Left ventricle myocardium superior (tissue), 1 donor: ENCODE results near the gene RSKR. TPM values are rescaled to one million over a fixed set of nuclear protein-coding genes. Genes with fewer than 3 reads are reported as not detected.

Source experiments
- ATAC-seq: fragments of 200-7000 bp; cut with Tn5 transposase; one replicate; pipeline ENCODE4 v1.9.1; 2020; ENCODE audit warnings: mild to moderate bottlenecking, moderate library complexity
- DNase-seq: peaks from one replicate; pipeline ENCODE4 v3.0.0-alpha.2; 2020
- intact Hi-C: fragments of 100-400 bp; cut with micrococcal nuclease; formaldehyde crosslinking; loops from one replicate; pipeline ENCODE4 v1.11.0; 2022
- total RNA-seq: library from RNA; stranded (reverse); fragmentation: NEBNext Ultra II Directional; extraction: Animal tissue kit (Norgen Biotek cat#: 25700); gene quantifications from one replicate; pipeline ENCODE4 v1.2.1, GENCODE V29; 2021
- donor health status: DM: no; HTN: yes; CAD: no; lungs with severe emphysema.

Gene RSKR
- total RNA-seq, 1 donor from 2014 or later: 4.0 TPM

DNA sequence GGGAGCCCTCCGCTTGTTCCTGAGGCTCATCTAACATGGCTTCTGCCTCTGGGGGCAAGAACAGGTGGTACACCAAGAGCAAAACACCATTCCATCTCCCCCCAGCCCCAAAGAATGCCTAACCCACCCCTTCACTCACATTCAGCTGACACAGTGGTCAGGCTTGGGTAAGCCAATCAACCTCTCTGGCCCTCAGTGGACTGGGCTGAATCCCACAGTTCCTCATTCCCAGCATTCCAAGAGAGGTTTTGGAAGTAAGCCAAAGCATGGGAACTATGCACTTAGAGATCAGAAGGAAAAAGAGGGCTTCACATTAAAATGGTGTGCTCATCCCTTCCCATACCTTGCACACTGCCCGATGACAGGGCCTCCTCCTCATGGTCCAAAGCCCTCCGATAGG lies 50.5 kb downstream of the RSKR start:
- DNase-seq (no peak), ATAC-seq (no peak)
- intact Hi-C loops: no loop called here

Other genes with a start within 250 kb of the RSKR start
- not detected for gene SEBOX, start 249.0 kb downstream of the RSKR start, total RNA-seq
- gene VTN, start 243.9 kb downstream of the RSKR start, total RNA-seq: 38.1 TPM
- 4.2 TPM for gene SARM1, start 242.5 kb downstream of the RSKR start, total RNA-seq
- 7.9 TPM for gene SLC46A1, start 208.0 kb downstream of the RSKR start, total RNA-seq
- gene SLC13A2, start 140.5 kb downstream of the RSKR start, total RNA-seq: not detected
- not detected for gene FOXN1, start 107.8 kb downstream of the RSKR start, total RNA-seq
- 22.2 TPM for gene UNC119, start 61.6 kb downstream of the RSKR start, total RNA-seq
- 45.0 TPM for gene PIGS, start 42.7 kb downstream of the RSKR start, total RNA-seq
- gene ALDOC, start 37.3 kb downstream of the RSKR start, total RNA-seq: 380 TPM
- 1.1 TPM for gene SPAG5, start 15.2 kb downstream of the RSKR start, total RNA-seq
- gene BLTP2, start 31.0 kb upstream of the RSKR start, total RNA-seq: 73.8 TPM
- 30.7 TPM for gene SDF2, start 47.7 kb upstream of the RSKR start, total RNA-seq
- gene SUPT6H, start 48.0 kb upstream of the RSKR start, total RNA-seq: 46.0 TPM
- 0.89 TPM for gene PROCA1, start 97.7 kb upstream of the RSKR start, total RNA-seq
- 14.8 TPM for gene RAB34, start 103.7 kb upstream of the RSKR start, total RNA-seq
- 918 TPM for gene RPL23A, start 105.8 kb upstream of the RSKR start, total RNA-seq
- 2.6 TPM for gene TLCD1, start 112.0 kb upstream of the RSKR start, total RNA-seq
- gene NEK8, start 114.6 kb upstream of the RSKR start, total RNA-seq: 0.94 TPM
- 4.2 TPM for gene TRAF4, start 129.8 kb upstream of the RSKR start, total RNA-seq
- gene FAM222B, start 228.6 kb upstream of the RSKR start, total RNA-seq: 16.8 TPM
- 34.1 TPM for gene ERAL1, start 240.8 kb upstream of the RSKR start, total RNA-seq